AG10803 (cell line): ENCODE data around the gene MYO10.

Experiments
- DNase-seq: peaks from one replicate; pipeline ENCODE4 v3.0.0; 2010; ENCODE audit warnings: low read depth
- H3K4me3 ChIP-seq: 2 replicates; pipeline ENCODE4 v1.5.1; 2011; ENCODE audit warnings: mild to moderate bottlenecking, low read length, control low read depth
- TF ChIP-seq, protein P1 (sequence below): conservative IDR thresholded peaks from 2 replicates; pipeline ENCODE4 v1.5.1; 2011; ENCODE audit warnings: mild to moderate bottlenecking, low read length, control low read depth, inconsistent platforms

The MYO10 gene

DNA sequence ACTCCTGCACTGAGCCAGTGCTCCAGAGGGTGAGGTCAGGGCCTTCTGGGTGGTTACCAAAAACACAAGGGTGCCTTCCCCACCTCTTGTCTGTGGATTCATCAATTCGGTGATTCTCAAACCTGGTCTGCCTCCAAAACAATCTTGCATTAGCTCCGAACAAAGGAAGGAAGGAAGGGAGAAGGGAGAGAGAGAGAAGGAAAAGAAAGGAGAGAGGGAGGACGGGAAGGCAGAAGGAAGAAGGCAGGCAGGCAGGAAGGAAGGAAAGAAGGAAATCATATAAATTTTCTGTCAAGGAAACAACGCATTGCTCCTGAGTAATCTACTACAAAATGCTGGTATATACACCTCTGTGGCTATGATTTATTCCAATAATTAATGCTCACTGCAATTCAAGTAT is 39.3 kb downstream of the MYO10 start:
- no peak overlapping the region for H3K4me3 ChIP-seq
- DNase-seq, result no peak
- TF ChIP-seq, protein P1, sequence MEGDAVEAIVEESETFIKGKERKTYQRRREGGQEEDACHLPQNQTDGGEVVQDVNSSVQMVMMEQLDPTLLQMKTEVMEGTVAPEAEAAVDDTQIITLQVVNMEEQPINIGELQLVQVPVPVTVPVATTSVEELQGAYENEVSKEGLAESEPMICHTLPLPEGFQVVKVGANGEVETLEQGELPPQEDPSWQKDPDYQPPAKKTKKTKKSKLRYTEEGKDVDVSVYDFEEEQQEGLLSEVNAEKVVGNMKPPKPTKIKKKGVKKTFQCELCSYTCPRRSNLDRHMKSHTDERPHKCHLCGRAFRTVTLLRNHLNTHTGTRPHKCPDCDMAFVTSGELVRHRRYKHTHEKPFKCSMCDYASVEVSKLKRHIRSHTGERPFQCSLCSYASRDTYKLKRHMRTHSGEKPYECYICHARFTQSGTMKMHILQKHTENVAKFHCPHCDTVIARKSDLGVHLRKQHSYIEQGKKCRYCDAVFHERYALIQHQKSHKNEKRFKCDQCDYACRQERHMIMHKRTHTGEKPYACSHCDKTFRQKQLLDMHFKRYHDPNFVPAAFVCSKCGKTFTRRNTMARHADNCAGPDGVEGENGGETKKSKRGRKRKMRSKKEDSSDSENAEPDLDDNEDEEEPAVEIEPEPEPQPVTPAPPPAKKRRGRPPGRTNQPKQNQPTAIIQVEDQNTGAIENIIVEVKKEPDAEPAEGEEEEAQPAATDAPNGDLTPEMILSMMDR, result no peak

DNA sequence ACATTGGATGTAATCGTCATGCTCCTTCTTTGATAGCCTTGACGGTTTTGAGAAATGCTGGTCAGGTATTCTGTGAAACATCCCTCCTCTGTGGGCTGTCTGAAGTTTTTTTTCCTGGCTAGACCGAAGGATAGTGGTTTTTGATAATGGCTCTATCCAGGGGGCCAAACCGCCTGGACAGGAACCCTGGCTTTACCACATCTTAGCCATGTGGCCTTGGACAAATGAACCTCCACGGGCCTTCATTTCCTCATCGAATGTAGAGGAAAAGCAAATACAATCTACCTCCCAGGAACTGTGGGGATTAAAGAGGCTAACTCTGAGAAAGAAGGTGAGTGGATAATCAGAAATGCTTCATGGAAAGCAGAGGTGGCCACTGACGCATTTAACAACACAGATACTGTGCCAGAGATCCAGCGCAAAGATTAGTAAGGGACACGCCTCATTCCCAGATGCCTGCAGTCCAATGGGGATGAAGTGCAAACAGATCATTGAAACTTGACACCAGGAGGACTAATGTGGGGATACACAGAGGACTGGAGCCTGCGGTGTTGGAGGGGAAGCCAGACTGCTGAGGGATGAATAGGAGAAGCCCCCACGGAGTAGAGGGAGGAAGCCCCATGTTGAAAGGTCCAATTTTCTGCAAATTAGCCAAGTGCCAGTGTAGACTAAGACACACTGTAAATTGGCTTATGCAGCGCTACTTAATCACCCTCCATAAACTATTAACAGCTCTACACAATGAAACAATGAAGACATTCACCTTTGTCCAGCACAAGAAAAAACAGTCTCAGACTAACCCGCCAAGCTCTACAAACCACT is 41.6 kb downstream of the MYO10 start:
- H3K4me3 ChIP-seq, result no peak overlapping the region
- peak; percentile 73 for DNase-seq
- TF ChIP-seq, protein P1, result no peak

DNA sequence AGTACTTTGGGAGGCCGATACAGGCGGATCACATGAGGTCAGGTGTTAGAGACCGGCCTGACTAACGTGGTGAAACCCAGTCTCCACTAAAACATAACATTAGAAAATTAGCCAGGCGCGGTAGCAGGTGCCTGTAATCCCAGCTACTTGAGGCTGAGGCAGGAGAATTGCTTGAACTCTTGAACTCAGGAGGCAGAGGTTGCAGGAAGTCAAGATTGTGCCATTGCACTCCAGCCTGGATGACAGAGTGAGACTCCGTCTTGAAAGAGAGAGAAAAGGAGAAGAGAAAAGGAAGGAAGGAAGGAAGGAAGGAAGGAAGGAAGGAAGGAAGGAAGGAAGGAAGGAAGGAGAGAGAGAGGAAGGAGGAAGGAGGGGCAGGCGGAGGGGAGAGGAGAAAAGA is 45.1 kb downstream of the MYO10 start:
- H3K4me3 ChIP-seq, result no peak overlapping the region
- DNase-seq, result no peak
- TF ChIP-seq, protein P1, result no peak

DNA sequence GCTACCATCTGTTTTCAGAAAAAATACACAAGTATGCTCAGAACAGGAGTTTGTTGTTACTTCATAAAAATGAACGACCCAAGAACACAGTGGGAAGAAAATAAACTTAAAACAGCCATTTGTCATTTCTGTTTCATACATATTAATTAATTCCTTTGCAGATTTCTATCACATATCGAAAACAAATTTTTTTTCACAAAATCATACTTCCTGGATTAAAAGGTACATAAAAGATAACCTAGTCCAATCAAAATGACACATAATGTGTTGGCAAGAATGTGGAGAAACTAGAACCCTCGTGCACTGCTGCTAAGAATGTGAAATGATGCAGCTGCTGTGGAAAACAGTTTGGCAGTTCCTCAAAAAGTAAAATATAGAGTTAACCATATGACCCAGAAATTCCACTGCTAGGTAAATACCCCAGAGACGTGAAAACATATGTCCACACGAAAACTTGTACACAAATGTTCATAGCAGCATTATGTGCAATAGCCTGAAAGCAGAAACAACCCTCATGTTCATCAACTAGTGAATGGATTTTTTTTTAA is 46.0 kb downstream of the MYO10 start:
- TF ChIP-seq, protein P1, result no peak
- no peak overlapping the region for H3K4me3 ChIP-seq
- DNase-seq, result peak; percentile 75

DNA sequence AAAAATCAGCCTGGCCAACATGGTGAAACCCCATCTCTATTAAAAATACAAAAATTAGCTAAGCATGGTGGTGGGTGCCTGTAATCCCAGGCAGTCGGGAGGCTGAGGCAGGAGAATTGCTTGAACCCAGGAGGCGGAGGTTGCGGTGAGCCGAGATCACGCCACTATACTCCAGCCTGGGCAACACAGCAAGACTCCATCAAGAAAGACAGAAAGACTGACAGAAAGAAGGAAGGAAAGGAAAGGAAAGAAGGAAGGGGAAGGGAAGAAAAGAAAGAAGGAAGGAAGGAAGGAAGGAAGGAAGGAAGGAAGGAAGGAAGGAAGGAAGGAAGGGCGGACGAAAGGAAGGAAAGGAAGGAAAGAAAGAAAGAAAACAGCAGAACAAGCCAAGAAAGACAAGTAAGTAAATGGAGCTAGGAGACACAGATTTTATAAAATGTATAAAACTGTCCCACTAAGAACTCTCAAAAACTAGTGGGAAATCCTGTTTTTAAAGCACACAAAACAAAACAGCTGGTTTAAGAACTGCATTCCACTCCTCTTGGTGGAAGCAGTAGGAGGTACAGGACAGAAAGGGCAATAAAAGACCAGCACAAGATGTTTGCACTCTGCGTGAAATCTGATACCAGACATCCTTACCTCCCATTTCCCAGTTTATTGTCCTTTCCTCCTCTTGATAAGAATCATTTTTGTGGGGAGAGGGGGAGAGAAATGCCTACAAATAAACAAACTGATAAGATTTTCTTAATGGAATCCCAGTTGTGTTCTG is 46.7 kb downstream of the MYO10 start:
- TF ChIP-seq, protein P1, result 0 out of 2 replicates have a peak, but pooled peaks have one; percentile 14
- H3K4me3 ChIP-seq, result no peak overlapping the region
- peak; percentile 68 for DNase-seq

DNA sequence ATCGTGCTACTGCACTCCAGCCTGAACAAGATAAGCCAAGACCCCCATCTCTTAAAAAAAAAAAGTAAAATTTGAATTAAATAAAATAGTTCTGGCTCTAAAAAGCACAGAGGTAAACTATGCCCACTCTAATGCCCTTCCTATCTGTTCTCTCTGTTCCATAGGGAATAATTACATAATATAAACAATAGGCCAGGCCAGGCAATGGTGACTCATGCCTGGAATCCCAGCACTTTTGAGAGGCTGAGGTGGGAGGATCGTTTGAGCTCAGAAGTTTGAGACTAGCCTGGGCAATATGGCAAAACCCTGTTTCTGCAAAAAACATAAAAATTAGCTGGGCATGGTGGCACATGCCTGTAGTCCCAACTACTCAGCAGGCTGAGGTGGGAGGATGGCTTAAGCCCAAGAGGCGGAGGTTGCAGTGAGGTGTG is 47.4 kb downstream of the MYO10 start:
- TF ChIP-seq, protein P1, result no peak
- peak; percentile 53 for DNase-seq
- no peak overlapping the region for H3K4me3 ChIP-seq
